ENCODE data around the gene SLC6A8. TPM values are rescaled to one million over a fixed set of nuclear protein-coding genes. Genes with fewer than 3 reads are reported as not detected.
"Not testable (repeated sequence)": the region's sequence is repeated elsewhere in the genome, so short reads cannot be mapped to it uniquely, and the experiment has no call there.

The SLC6A8 gene
- polyA plus RNA-seq, 2 of the 4 experiments (the other 2 are of a cell fraction), result 2.0 to 6.1 TPM

- H3K4me1 ChIP-seq, result no peaks in the 10 kb centered on the region
- 90% methylated on average over 12 of the region's 16 CpGs for WGBS (ENCODE audit: missing lambda C conversion rate)
- no peak overlapping the region for H3K4me2 ChIP-seq
- no peak overlapping the region for H3K4me3 ChIP-seq
- CTCF ChIA-PET, result interaction anchor here (0.8 to 1.5 kb wide), 3 partner anchors 10 to 53 kb away, joined by 3 read pairs; no protein-coding TSS in a partner anchor
- DNase-seq (ENCODE audit: low read depth in 1 of 2, low spot score in 1 of 2), result no peak
- no peak for ATAC-seq
- no peak for FAIRE-seq
- TF ChIP-seq EHMT2 (IDR thresholded peaks at IDR 0.05; ENCODE audit: low read depth) (no peak), HOXB5 (CRISPR knock-in tag; IDR thresholded peaks at IDR 0.05) (no peak), NR3C1 (IDR thresholded peaks at IDR 0.05) (no peak), FOSB (CRISPR knock-in tag; IDR thresholded peaks at IDR 0.05) (no peak), SREBF2 (IDR thresholded peaks at IDR 0.05) (no peak), HDAC2 (IDR thresholded peaks at IDR 0.05) (no peak), TP53 (CRISPR knock-in tag; IDR thresholded peaks at IDR 0.05) (no peak), HES2 (IDR thresholded peaks at IDR 0.05) (no peak), CEBPB (IDR thresholded peaks at IDR 0.05) (no peak)
- POLR2A ChIA-PET, result no interaction called here
- no peak overlapping the region for H3K27ac ChIP-seq
- no peaks in the 10 kb centered on the region for H3K9me3 ChIP-seq
These were observed 10.5 kb downstream of the SLC6A8 start for GRCh38 chrX:153697924-153698865.

DNA sequence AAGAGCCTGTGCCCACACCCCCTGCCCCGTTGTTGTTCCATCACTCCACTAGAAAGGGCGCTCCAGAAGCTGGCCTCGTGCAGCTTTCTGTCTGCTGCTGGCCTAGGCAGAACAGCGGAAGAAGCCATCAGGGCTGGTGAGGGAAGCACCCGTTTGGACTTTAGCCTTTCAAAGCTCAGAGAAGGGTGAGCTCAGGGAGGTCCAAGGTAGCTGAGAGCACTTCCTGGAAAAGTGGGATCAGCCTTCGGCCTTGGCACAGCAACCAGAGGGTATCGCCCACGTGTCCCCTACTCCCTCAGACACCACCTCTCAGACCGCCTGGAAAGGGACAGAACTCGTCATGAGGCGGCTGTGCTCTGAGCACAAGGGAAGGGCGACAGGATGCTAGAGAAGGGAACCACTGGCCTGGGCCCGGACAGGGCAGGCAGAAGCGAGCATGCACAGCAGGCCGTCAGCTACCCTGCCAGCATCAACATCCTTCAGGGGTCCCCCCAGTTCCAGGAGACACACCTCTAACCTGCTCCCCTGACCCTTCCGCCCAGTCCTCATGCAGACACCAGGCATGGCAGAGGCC lies 11.6 kb downstream of the SLC6A8 start:
- CTCF ChIA-PET, result interaction anchor here (0.6 to 1.5 kb wide), 3 partner anchors 9 to 29 kb away, joined by 3 read pairs; no protein-coding TSS in a partner anchor
- H3K4me1 ChIP-seq; H3K9me3 ChIP-seq; H3K4me2 ChIP-seq; H3K4me3 ChIP-seq; POLR2A ChIA-PET; H3K27ac ChIP-seq; ATAC-seq; FAIRE-seq; DNase-seq (ENCODE audit: low read depth in 1 of 2, low spot score in 1 of 2): not testable (repeated sequence)
- WGBS (ENCODE audit: missing lambda C conversion rate), result 71% methylated on average over 6 of the region's 16 CpGs

- 92% methylated on average over 4 of the region's 18 CpGs for WGBS (ENCODE audit: missing lambda C conversion rate)
- H3K4me2 ChIP-seq; H3K4me1 ChIP-seq; POLR2A ChIA-PET; ATAC-seq; DNase-seq (ENCODE audit: low read depth in 1 of 2, low spot score in 1 of 2); H3K27ac ChIP-seq; H3K9me3 ChIP-seq; H3K4me3 ChIP-seq; FAIRE-seq: not testable (repeated sequence)
- CTCF ChIA-PET, result interaction anchor here (0.6 to 1.5 kb wide), 2 partner anchors 18 to 29 kb away, joined by 3 read pairs; no protein-coding TSS in a partner anchor
These were observed 12.2 kb downstream of the SLC6A8 start for GRCh38 chrX:153699784-153700371.

DNA sequence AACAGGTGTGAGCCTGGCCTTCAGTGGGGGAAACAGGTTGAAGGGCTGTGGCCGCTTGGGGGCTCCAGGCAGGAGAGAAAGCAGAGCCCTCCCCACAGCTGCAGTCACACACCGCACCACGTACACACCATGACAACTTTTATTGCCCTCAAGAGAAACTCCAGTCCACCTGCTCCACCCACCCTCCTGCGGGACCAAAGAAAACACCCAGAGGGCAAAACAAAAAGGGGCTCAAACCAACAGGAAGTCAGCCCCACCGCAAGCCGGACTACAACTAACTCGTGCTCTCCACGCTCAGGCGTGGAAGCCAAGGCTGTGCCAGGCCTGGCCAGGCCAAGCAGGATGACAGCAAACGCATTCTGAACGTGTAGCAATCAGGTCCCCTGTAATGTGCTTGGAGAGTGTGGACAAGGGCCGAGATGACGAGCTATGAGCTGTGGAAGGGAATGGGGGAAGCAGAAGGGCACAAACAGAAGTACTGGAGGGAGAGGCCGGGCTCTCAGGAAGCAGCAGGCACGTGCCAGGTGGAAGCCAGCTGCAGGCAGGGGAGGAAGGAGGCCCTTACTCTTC lies 12.7 kb downstream of the SLC6A8 start:
- ATAC-seq (no peak), FAIRE-seq (no peak), DNase-seq (ENCODE audit: low read depth in 1 of 2, low spot score in 1 of 2) (no peak)
- 85% methylated on average over 12 of the region's 15 CpGs for WGBS (ENCODE audit: missing lambda C conversion rate)
- H3K4me1 ChIP-seq, result no peaks in the 10 kb centered on the region
- ChIA-PET CTCF (no interaction called here), POLR2A (no interaction called here)
- H3K9me3 ChIP-seq, result no peaks in the 10 kb centered on the region
- no peak overlapping the region for H3K4me3 ChIP-seq
- H3K4me2 ChIP-seq, result no peak overlapping the region
- no peak overlapping the region for H3K27ac ChIP-seq
- TF ChIP-seq MAFK (IDR thresholded peaks at IDR 0.05; ENCODE audit: partially characterized antibody) (no peak), NPAS2 (CRISPR knock-in tag; IDR thresholded peaks at IDR 0.05; ENCODE audit: borderline replicate concordance) (no peak), ESRRA (IDR thresholded peaks at IDR 0.05; ENCODE audit: borderline replicate concordance, low read length) (no peak), HES2 (IDR thresholded peaks at IDR 0.05) (no peak), CHD4 (IDR thresholded peaks at IDR 0.05; ENCODE audit: borderline replicate concordance) (no peak), ZFP36 (IDR thresholded peaks at IDR 0.05; ENCODE audit: borderline replicate concordance, partially characterized antibody) (no peak), RNF2 (IDR thresholded peaks at IDR 0.05; ENCODE audit: borderline replicate concordance, low read depth) (no peak), FOSB (CRISPR knock-in tag; IDR thresholded peaks at IDR 0.05) (no peak), RARB (CRISPR knock-in tag; IDR thresholded peaks at IDR 0.05) (no peak), BCL3 (IDR thresholded peaks at IDR 0.05) (no peak), E2F6 (IDR thresholded peaks at IDR 0.05; ENCODE audit: borderline replicate concordance, low read depth) (no peak), PBX3 (IDR thresholded peaks at IDR 0.05) (no peak), SMC3 (IDR thresholded peaks at IDR 0.05) (no peak), HOXA7 (CRISPR knock-in tag; IDR thresholded peaks at IDR 0.05) (no peak), SREBF2 (IDR thresholded peaks at IDR 0.05) (no peak)
- TF ChIP-seq, protein P1, sequence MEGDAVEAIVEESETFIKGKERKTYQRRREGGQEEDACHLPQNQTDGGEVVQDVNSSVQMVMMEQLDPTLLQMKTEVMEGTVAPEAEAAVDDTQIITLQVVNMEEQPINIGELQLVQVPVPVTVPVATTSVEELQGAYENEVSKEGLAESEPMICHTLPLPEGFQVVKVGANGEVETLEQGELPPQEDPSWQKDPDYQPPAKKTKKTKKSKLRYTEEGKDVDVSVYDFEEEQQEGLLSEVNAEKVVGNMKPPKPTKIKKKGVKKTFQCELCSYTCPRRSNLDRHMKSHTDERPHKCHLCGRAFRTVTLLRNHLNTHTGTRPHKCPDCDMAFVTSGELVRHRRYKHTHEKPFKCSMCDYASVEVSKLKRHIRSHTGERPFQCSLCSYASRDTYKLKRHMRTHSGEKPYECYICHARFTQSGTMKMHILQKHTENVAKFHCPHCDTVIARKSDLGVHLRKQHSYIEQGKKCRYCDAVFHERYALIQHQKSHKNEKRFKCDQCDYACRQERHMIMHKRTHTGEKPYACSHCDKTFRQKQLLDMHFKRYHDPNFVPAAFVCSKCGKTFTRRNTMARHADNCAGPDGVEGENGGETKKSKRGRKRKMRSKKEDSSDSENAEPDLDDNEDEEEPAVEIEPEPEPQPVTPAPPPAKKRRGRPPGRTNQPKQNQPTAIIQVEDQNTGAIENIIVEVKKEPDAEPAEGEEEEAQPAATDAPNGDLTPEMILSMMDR (IDR thresholded peaks at IDR 0.05), result no peak

Data from A549 (cell line).